ENCODE measurements around the gene LGI4. TPM values are rescaled to one million over a fixed set of nuclear protein-coding genes. Genes with fewer than 3 reads are reported as not detected.
"Not testable (repeated sequence)": the region's sequence is repeated elsewhere in the genome, so short reads cannot be mapped to it uniquely, and the experiment has no call there.

LGI4 gene
- total RNA-seq, 1 experiment from 2014 or later: not detected

GRCh38 chr19:35141837-35142605, 7.2 kb upstream of the LGI4 start:
- DNase-seq (ENCODE audit: low read depth): no peak

GRCh38 chr19:35140962-35141836, 6.3 kb upstream of the LGI4 start:
- peak; percentile 52 for DNase-seq (ENCODE audit: low read depth)

GRCh38 chr19:35140207-35140961, 5.5 kb upstream of the LGI4 start:
- no peak for DNase-seq (ENCODE audit: low read depth)

- DNase-seq (ENCODE audit: low read depth): no peak
Measured at GRCh38 chr19:35138305-35138892, 3.5 kb upstream of the LGI4 start, which contains the start of gene FXYD1. Gene FXYD1, plus strand, starts transcription at chr19:35138824. Its CDS starts 1,256 bp downstream, at chr19:35140080.

- no peak for DNase-seq (ENCODE audit: low read depth)
Measured at GRCh38 chr19:35136977-35137702, 2.3 kb upstream of the LGI4 start.

GRCh38 chr19:35136231-35136630, 1.4 kb upstream of the LGI4 start:
- no peak for DNase-seq (ENCODE audit: low read depth)

- DNase-seq (ENCODE audit: low read depth): peak; percentile 38
Measured at GRCh38 chr19:35135389-35135909, 590 bp upstream of the LGI4 start.

- DNase-seq (ENCODE audit: low read depth): no peak
Measured at GRCh38 chr19:35133826-35134225, 1.0 kb downstream of the LGI4 start.

GRCh38 chr19:35132254-35132653, 2.6 kb downstream of the LGI4 start:
- no peak for DNase-seq (ENCODE audit: low read depth)

- DNase-seq (ENCODE audit: low read depth): no peak
Measured at GRCh38 chr19:35130761-35131720, 3.8 kb downstream of the LGI4 start.

- not testable (repeated sequence) for DNase-seq (ENCODE audit: low read depth)
Measured at GRCh38 chr19:35129724-35130274, 5.1 kb downstream of the LGI4 start.

- no peak for DNase-seq (ENCODE audit: low read depth)
Measured at GRCh38 chr19:35128398-35129057, 6.3 kb downstream of the LGI4 start.

GRCh38 chr19:35127871-35128270, 7.0 kb downstream of the LGI4 start:
- no peak for DNase-seq (ENCODE audit: low read depth)

GRCh38 chr19:35126624-35126959, 8.3 kb downstream of the LGI4 start:
- DNase-seq (ENCODE audit: low read depth): no peak

GRCh38 chr19:35125749-35126623, 8.9 kb downstream of the LGI4 start:
- DNase-seq (ENCODE audit: low read depth): no peak

- DNase-seq (ENCODE audit: low read depth): no peak
Measured at GRCh38 chr19:35125270-35125717, 9.6 kb downstream of the LGI4 start.
